HEK293 (cell line): ENCODE results near the gene FGF12.

Experiments
- CTCF ChIP-seq: fragments of 450-650 bp; formaldehyde crosslinking; IDR thresholded peaks from 2 replicates; pipeline ENCODE4 v1.5.1; 2016; ENCODE audit warnings: missing biosample characterization, missing genetic modification characterization
- ZBTB20 ChIP-seq: fragments of 450-650 bp; formaldehyde crosslinking; IDR thresholded peaks from 2 replicates; pipeline ENCODE4 v1.5.1; 2016; ENCODE audit warnings: missing biosample characterization, missing genetic modification characterization
- ZFHX2 ChIP-seq: fragments of 450-650 bp; formaldehyde crosslinking; conservative IDR thresholded peaks from 2 replicates; pipeline ENCODE4 v1.5.1; 2016; ENCODE audit warnings: missing biosample characterization, missing genetic modification characterization

GRCh38 chr3:192128060-192128459, 599.3 kb downstream of the FGF12 start:
- TF ChIP-seq ZFHX2 (tag by site-specific recombination) (no peak), CTCF (tag by site-specific recombination) (no peak), ZBTB20 (tag by site-specific recombination) (no peak)
